Kidney epithelial cell (primary cell): ENCODE measurements around the gene CYTH1. TPM values are rescaled to one million over a fixed set of nuclear protein-coding genes. Genes with fewer than 3 reads are reported as not detected.

Source experiments
- DNase-seq: peaks from one replicate; pipeline ENCODE4 v3.0.0-alpha.2; 2010; ENCODE audit warnings: low read depth
- H3K27me3 ChIP-seq: 2 replicates; pipeline ENCODE4 v1.6.0; 2011; ENCODE audit warnings: low read length; ENCODE audit not compliant: control insufficient read depth, insufficient read depth
- H3K36me3 ChIP-seq: 2 replicates; pipeline ENCODE4 v1.5.1; 2011; ENCODE audit warnings: low read length; ENCODE audit not compliant: control insufficient read depth, insufficient read depth
- H3K4me3 ChIP-seq: 2 replicates; pipeline ENCODE4 v1.5.1; 2011; ENCODE audit warnings: low read depth, mild to moderate bottlenecking, control low read depth, low read length
- total RNA-seq: library from RNA; depleted of rRNA; stranded (reverse); fragments of >200 nt; gene quantifications from 2 replicates; pipeline ENCODE4 v1.2.3, GENCODE V29; 2015
- TF ChIP-seq, protein P1 (sequence below): IDR thresholded peaks from 2 replicates; pipeline ENCODE4 v1.5.1; 2011; ENCODE audit warnings: mild to moderate bottlenecking, moderate library complexity, low read length, control low read depth, inconsistent platforms; ENCODE audit not compliant: insufficient read depth, poor library complexity, severe bottlenecking

The CYTH1 gene
- total RNA-seq, 1 donor from 2014 or later = 34.1 TPM

DNA sequence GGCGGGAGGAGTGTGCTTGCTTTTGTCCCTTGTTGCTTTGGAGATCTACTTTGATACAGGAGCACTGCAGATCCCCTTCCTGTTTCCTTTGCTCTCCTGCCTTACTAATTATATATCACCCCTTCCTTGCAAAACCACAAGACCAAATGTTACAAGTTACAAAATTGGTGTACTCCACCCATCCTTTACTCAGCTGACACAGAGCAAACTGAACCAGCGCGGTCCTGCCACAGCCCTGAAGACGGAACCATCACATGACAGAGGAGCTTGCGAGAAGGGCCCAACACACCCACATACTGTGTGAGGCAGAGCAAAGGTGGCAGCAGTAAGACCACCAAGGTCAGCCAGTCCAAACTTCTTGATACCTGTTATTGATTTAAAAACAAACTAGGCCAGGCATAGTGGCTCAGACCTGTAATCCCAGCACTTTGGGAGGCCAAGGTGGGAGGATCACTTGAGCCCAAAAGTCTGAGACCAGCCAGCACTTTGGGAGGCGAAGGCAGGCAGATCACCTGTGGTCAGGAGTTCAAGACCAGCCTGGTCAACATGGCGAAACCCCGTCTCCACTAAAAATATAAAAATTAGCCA lies 33.2 kb downstream of the CYTH1 start:
- no peak for DNase-seq
- TF ChIP-seq, protein P1, sequence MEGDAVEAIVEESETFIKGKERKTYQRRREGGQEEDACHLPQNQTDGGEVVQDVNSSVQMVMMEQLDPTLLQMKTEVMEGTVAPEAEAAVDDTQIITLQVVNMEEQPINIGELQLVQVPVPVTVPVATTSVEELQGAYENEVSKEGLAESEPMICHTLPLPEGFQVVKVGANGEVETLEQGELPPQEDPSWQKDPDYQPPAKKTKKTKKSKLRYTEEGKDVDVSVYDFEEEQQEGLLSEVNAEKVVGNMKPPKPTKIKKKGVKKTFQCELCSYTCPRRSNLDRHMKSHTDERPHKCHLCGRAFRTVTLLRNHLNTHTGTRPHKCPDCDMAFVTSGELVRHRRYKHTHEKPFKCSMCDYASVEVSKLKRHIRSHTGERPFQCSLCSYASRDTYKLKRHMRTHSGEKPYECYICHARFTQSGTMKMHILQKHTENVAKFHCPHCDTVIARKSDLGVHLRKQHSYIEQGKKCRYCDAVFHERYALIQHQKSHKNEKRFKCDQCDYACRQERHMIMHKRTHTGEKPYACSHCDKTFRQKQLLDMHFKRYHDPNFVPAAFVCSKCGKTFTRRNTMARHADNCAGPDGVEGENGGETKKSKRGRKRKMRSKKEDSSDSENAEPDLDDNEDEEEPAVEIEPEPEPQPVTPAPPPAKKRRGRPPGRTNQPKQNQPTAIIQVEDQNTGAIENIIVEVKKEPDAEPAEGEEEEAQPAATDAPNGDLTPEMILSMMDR = no peak
- no peak overlapping the region for H3K4me3 ChIP-seq
- H3K36me3 ChIP-seq = no peaks in the 10 kb centered on the region
- H3K27me3 ChIP-seq = no peaks in the 10 kb centered on the region

DNA sequence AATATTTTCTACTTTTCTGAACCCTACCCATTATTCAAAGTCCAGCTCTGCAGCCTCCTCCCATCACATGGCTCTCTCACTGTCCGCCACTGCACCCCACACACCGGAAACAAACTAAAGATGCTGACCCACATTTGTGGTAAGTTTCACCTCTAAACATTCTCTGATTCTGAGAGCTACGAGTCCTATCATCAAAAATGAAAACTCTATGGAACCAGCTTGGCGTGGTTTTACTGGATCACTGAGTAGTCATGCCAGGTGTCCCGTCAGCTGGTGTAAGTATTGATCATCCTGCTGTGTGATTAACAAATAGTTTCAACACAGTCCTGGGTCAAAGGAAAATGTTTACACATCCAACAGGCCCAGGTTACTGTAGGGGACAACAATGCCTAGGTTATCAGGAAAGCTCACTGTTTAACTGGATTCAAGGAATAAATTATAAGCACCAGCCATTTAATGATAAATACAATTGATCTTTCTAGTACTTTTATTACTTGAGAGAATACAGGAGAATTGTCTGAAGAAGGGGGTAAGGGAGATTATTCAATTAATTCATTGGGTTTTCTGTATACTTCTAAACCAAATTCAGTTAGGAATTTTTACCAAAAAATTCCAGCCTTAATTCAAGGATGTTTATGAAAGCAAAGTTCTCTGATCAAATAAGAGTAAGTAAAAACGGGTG lies 33.9 kb downstream of the CYTH1 start:
- H3K27me3 ChIP-seq = no peaks in the 10 kb centered on the region
- DNase-seq = no peak
- TF ChIP-seq, protein P1 = no peak
- H3K36me3 ChIP-seq = no peaks in the 10 kb centered on the region
- no peak overlapping the region for H3K4me3 ChIP-seq

GRCh38 chr17:78747488-78747887 lies 34.6 kb downstream of the CYTH1 start:
- no peak overlapping the region for H3K4me3 ChIP-seq
- DNase-seq = no peak

GRCh38 chr17:78746949-78747269 lies 35.2 kb downstream of the CYTH1 start:
- no peak overlapping the region for H3K4me3 ChIP-seq
- H3K36me3 ChIP-seq = no peaks in the 10 kb centered on the region
- TF ChIP-seq, protein P1 = no peak
- no peaks in the 10 kb centered on the region for H3K27me3 ChIP-seq
- DNase-seq = no peak

More at GRCh38 chr17:78747488-78747887, 34.6 kb downstream of the CYTH1 start:
- TF ChIP-seq, protein P1 = no peak
- no peaks in the 10 kb centered on the region for H3K36me3 ChIP-seq
- no peaks in the 10 kb centered on the region for H3K27me3 ChIP-seq

- H3K36me3 ChIP-seq = no peaks in the 10 kb centered on the region
- no peak overlapping the region for H3K4me3 ChIP-seq
- H3K27me3 ChIP-seq = no peaks in the 10 kb centered on the region
- DNase-seq = no peak
- TF ChIP-seq, protein P1 = no peak
Observed at GRCh38 chr17:78746263-78746948, 35.7 kb downstream of the CYTH1 start.
